ENCODE results near the gene CES3. TPM values are rescaled to one million over a fixed set of nuclear protein-coding genes. Genes with fewer than 3 reads are reported as not detected.

CES3 gene
- total and polyA plus RNA-seq, 2 experiments from 2014 or later: 6.4 to 12.8 TPM

GRCh38 chr16:67016143-67016542 is 55.1 kb downstream of the CES3 start:
- Histone ChIP-seq H3K4me3 (no peak overlapping the region), H3K27me3 (peaks cover 3% of the 10 kb centered on the region), H3K4me1 (ENCODE audit: low read depth) (no peaks in the 10 kb centered on the region), H3K27ac (no peak overlapping the region), H3K9me3 (ENCODE audit: low read depth) (no peaks in the 10 kb centered on the region), H3K36me3 (no peaks in the 10 kb centered on the region)
- TF ChIP-seq CTCF (IDR thresholded peaks at IDR 0.05; ENCODE audit: low read depth, low read length): no peak
- no peak for DNase-seq (ENCODE audit: low read depth in 1 of 2, low spot score in 1 of 2)

DNA sequence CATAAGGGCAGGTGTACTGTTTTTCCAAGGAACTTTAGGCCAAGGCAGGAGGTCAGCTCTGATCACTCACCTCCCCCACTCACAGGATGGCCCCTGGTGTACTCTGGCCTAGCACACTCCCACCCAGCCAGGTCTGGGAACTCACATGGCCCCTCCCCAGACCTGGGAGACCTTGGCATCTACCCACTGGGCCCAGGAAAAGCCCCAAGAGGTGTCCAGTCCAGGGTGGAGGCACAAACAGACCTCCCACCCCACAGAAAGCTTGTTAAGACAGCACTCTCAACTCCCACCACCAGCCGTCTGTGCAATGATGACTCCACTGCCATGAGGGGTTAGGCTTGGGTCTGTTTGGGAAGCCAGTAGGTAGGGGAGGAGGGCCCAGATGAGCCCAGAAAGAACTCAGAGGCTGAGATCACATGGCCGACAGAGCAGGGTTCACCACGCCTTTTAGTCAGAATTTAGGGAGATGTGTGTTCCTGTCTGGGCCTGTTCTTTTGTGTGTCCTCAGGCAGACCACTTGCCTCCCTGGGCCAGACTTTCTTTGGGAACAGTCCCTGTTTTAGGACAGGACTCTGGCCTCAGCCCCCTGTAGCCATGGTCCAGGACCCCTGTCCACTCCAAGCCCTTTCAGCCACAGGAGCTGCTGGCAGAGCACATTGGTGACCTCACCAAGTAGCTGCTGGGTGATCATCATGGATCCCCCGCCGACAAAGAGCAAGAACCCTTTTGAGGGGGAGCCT is 55.8 kb downstream of the CES3 start:
- Histone ChIP-seq H3K27me3 (peaks cover 3% of the 10 kb centered on the region), H3K4me1 (ENCODE audit: low read depth) (no peaks in the 10 kb centered on the region), H3K27ac (no peak overlapping the region), H3K36me3 (no peaks in the 10 kb centered on the region), H3K4me3 (no peak overlapping the region), H3K9me3 (ENCODE audit: low read depth) (no peaks in the 10 kb centered on the region)
- TF ChIP-seq CTCF (IDR thresholded peaks at IDR 0.05; ENCODE audit: low read depth, low read length): no peak
- no peak for DNase-seq (ENCODE audit: low read depth in 1 of 2, low spot score in 1 of 2)

DNA sequence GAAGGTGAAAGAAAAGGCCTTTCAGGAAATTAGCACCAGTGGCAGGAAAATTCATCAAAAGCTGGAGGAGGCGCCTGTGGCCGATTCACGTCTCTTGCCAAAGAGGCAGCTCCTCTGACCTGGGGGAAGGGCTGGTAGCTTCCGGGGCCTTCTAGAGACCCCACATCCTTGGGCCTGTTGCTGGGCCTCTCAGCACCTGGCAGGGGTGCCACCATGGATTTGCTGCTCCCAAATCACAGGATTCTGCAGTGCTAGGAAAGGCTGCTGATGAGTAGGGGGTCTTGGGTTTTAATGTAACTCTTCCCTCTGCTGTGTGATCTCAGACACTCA is 56.3 kb downstream of the CES3 start:
- no peaks in the 10 kb centered on the region for H3K9me3 ChIP-seq (ENCODE audit: low read depth)
- DNase-seq (ENCODE audit: low read depth in 1 of 2, low spot score in 1 of 2): no peak
- H3K4me3 ChIP-seq: no peak overlapping the region
- no peak for TF ChIP-seq CTCF (IDR thresholded peaks at IDR 0.05; ENCODE audit: low read depth, low read length)
- no peaks in the 10 kb centered on the region for H3K36me3 ChIP-seq
- no peaks in the 10 kb centered on the region for H3K4me1 ChIP-seq (ENCODE audit: low read depth)
- peaks cover 3% of the 10 kb centered on the region for H3K27me3 ChIP-seq
- H3K27ac ChIP-seq: no peak overlapping the region

DNA sequence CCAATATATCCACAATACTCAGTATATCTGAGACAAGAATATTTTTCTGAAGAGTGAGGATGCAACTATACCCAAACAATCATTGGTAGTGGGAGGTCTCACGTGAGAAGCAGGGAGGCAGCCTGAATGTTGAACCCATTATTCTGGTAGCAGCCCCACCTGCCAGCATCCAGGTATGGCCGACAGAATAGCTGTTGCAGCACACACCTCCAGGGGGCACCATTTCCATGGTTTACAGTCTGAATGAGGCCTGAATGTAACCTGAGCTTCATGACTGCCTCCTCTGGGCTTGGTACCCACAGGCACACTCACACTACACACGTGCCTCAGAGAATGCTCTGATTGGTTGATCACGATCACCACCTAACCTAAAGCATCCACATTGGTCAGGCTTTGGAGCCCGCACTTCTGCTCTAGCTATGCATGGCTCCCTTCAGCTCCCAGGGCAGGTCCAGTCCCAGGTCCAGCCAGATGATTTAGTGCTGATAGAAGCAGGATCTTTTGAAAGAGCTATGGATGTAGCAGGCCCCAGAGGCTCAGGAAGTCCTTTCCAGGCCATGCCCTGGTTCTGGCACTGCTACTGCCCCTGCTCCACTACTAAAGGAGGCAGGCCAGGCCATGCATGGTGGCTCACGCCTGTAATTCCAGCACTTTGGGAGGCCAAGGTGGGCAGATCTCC is 56.9 kb downstream of the CES3 start:
- Histone ChIP-seq H3K27me3 (peaks cover 3% of the 10 kb centered on the region), H3K27ac (no peak overlapping the region), H3K4me3 (no peak overlapping the region), H3K4me1 (ENCODE audit: low read depth) (peaks cover 5% of the 10 kb centered on the region), H3K9me3 (ENCODE audit: low read depth) (no peaks in the 10 kb centered on the region), H3K36me3 (no peaks in the 10 kb centered on the region)
- peak; percentile 70 for TF ChIP-seq CTCF (IDR thresholded peaks at IDR 0.05; ENCODE audit: low read depth, low read length)
- peak; percentile 90 to 93 for DNase-seq (ENCODE audit: low read depth in 1 of 2, low spot score in 1 of 2)

GRCh38 chr16:67019171-67019570 is 58.1 kb downstream of the CES3 start:
- no peak for TF ChIP-seq CTCF (IDR thresholded peaks at IDR 0.05; ENCODE audit: low read depth, low read length)
- H3K36me3 ChIP-seq: no peaks in the 10 kb centered on the region
- no peak overlapping the region for H3K4me3 ChIP-seq
- peaks cover 6% of the 10 kb centered on the region for H3K4me1 ChIP-seq (ENCODE audit: low read depth)
- DNase-seq (ENCODE audit: low read depth in 1 of 2, low spot score in 1 of 2): no peak
- H3K9me3 ChIP-seq (ENCODE audit: low read depth): no peaks in the 10 kb centered on the region
- no peaks in the 10 kb centered on the region for H3K27me3 ChIP-seq
- H3K27ac ChIP-seq: no peak overlapping the region

Data from cardiac muscle cell (in vitro differentiated cells and primary cell).